Measurements from ENCODE around the gene FBXW7.

Gene FBXW7

GRCh38 chr4:152427981-152428380, 107.9 kb downstream of the FBXW7 start:
- DNase-seq (ENCODE audit: low spot score), result no peak

- no peak for DNase-seq (ENCODE audit: low spot score)
These were observed 110.9 kb downstream of the FBXW7 start for GRCh38 chr4:152424977-152425376.

- no peak for DNase-seq (ENCODE audit: low spot score)
These were observed 111.5 kb downstream of the FBXW7 start for GRCh38 chr4:152424396-152424795.

GRCh38 chr4:152422817-152423320, 113.0 kb downstream of the FBXW7 start:
- no peak for DNase-seq (ENCODE audit: low spot score)

GRCh38 chr4:152421576-152421975, 114.3 kb downstream of the FBXW7 start:
- no peak for DNase-seq (ENCODE audit: low spot score)

- DNase-seq (ENCODE audit: low spot score), result no peak
These were observed 116.1 kb downstream of the FBXW7 start for GRCh38 chr4:152419809-152420208.

GRCh38 chr4:152417673-152418072, 118.2 kb downstream of the FBXW7 start:
- no peak for DNase-seq (ENCODE audit: low spot score)

GRCh38 chr4:152415980-152416379, 119.9 kb downstream of the FBXW7 start:
- DNase-seq (ENCODE audit: low spot score), result peak; percentile 40

GRCh38 chr4:152408514-152409327, 127.2 kb downstream of the FBXW7 start:
- peak; percentile 31 for DNase-seq (ENCODE audit: low spot score)

GRCh38 chr4:152401424-152401823, 134.5 kb downstream of the FBXW7 start:
- DNase-seq (ENCODE audit: low spot score), result no peak

- no peak for DNase-seq (ENCODE audit: low spot score)
These were observed 136.6 kb downstream of the FBXW7 start for GRCh38 chr4:152399246-152399645.

GRCh38 chr4:152398060-152398459, 137.8 kb downstream of the FBXW7 start:
- peak; percentile 13 for DNase-seq (ENCODE audit: low spot score)

GRCh38 chr4:152394791-152395190, 141.1 kb downstream of the FBXW7 start:
- no peak for DNase-seq (ENCODE audit: low spot score)

- no peak for DNase-seq (ENCODE audit: low spot score)
These were observed 143.8 kb downstream of the FBXW7 start for GRCh38 chr4:152392079-152392478.

- DNase-seq (ENCODE audit: low spot score), result no peak
These were observed 145.7 kb downstream of the FBXW7 start for GRCh38 chr4:152390216-152390615.

GRCh38 chr4:152389359-152389758, 146.5 kb downstream of the FBXW7 start:
- no peak for DNase-seq (ENCODE audit: low spot score)

- DNase-seq (ENCODE audit: low spot score), result peak; percentile 30
These were observed 150.3 kb downstream of the FBXW7 start for GRCh38 chr4:152385551-152385950.

- DNase-seq (ENCODE audit: low spot score), result no peak
These were observed 153.7 kb downstream of the FBXW7 start for GRCh38 chr4:152382057-152382785.

GRCh38 chr4:152380919-152381318, 155.0 kb downstream of the FBXW7 start:
- DNase-seq (ENCODE audit: low spot score), result no peak

- DNase-seq (ENCODE audit: low spot score), result no peak
These were observed 155.7 kb downstream of the FBXW7 start for GRCh38 chr4:152380185-152380584.

GRCh38 chr4:152374606-152375285, 161.1 kb downstream of the FBXW7 start:
- DNase-seq (ENCODE audit: low spot score), result no peak

- DNase-seq (ENCODE audit: low spot score), result no peak
These were observed 161.7 kb downstream of the FBXW7 start for GRCh38 chr4:152374153-152374552.

- DNase-seq (ENCODE audit: low spot score), result no peak
These were observed 163.4 kb downstream of the FBXW7 start for GRCh38 chr4:152372444-152372843.

Measured in GM03348 (cell line).